Fibroblast of skin of left biceps (primary cell): Measurements from ENCODE around the gene MEIS2.

Experiments used
- DNase-seq, 2 experiments: peaks; one replicate each; pipeline ENCODE4 v3.0.0-alpha.2; 2013; ENCODE audit warnings: low read depth in 2 of 2

The MEIS2 gene

DNA sequence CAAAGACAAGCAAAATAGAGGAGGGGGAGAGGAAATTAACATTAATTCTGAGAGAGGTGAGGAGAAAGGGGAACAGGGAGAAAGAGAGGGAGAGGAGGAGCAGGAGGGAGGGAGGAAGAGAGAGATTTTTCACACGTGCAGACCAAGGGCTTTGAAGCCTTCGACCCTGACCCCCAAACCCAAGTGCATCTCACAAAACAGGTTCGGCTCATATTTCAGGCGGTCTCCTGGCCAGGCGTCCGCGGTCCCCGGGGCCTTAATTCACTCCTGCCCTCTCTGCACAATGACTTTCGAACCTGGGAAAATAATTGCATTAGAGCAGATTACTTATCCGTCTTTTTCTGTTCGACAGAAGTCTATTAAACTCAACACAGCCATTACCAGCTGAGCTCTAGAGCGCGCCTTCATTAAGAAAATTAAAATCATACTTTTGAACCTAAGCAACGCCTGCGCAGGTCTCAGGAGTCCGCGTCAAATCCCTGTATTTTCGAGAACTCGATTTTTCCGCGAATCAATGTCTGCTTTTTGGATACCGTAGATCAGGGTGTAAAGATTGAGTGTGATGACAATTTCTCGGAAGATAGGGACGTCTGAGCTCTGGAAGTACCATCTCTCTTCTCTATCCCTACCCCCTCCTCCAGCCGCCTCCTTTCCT is 220.7 kb downstream of the MEIS2 start:
- no peak for DNase-seq

DNA sequence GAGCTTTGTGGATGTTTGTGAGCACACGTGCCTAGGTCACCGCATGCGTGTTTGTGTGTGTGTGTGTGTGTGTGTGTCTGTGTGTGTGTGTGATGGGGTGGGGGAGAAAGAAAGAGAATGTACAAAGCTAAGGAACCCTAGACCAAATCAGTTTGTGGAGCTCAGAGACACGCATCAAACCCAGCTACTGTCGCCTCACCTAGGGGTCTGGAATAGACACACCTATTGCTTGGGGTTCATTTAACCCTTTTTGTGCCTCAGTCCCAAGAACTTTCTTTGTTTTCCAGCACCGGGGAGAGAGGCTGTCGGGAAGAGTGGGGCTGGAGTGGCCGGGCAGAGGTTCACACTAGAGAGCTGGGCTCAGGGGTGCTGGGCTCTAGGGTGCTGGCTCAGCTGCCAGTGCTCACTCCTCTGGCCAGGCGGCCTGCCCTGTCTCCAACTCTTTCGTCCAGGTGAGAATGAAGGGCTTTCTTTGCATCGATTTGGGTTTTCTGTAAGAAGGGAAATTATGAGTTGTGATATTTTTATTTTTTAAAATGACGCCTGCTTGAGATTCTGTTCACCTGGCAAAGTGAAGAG is 221.6 kb downstream of the MEIS2 start:
- no peak for DNase-seq

DNA sequence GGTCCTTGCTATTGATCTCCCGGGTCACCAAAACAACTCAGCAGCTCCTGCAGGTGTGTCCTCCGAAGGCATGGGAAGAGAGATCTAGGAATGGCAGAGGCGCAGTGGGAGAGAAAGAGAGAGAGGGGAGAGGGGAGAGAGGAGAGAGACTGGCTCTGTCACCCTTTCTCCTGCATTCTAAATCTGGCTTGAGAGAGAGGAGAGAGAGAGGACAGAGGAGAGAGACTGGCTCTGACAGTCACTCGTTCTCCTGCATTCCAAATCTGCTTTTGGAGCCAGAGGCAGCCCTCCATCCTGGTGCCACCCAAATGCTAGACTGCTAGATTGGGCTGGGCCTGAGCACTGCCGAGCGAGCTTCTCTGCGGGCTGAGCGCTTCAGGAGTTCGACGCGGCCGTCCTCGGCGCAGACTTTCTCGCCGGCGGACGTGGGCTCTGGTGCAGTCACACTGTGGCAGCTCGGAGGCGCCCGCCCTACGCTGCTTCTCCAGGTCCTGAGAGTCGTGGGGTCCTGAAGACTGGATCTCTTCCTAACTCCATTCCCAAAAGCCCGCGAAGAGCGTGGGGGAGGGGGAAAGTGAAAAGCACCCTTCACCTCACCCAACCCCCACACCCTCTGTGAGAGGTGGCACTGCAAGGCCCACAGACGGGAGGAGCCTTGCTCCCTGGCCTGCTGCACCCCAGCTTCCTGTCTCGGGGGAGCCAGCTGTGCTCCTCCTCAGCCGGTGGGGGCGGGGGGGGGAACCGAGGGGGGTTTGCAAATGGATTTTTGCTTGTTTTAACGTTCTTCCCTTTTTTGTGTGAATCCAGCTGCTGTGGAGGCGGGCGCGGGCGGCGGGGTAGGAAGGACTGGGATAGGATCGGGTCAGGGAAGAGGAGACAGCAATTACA is 222.3 kb downstream of the MEIS2 start:
- DNase-seq, result no peak

DNA sequence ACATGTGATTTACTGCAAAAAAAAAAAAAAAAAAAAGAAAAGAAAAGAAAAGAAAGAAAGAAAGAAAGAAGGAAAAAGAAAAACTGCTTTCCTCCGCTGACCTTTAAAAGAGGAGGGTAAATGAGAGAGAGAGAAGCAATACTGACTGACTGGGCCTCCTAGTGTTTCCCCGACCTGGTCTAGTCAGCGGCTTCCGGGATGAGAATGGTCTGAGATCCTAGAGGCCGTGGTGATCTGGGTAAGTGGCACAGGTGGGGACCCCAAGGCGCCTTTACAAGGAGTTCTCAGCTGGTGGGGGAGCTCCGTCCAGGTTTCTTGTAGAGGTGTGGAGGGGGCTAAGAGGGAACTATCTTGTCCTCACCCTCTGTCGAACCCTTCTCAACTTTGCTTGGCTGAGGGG is 223.1 kb downstream of the MEIS2 start:
- no peak for DNase-seq

DNA sequence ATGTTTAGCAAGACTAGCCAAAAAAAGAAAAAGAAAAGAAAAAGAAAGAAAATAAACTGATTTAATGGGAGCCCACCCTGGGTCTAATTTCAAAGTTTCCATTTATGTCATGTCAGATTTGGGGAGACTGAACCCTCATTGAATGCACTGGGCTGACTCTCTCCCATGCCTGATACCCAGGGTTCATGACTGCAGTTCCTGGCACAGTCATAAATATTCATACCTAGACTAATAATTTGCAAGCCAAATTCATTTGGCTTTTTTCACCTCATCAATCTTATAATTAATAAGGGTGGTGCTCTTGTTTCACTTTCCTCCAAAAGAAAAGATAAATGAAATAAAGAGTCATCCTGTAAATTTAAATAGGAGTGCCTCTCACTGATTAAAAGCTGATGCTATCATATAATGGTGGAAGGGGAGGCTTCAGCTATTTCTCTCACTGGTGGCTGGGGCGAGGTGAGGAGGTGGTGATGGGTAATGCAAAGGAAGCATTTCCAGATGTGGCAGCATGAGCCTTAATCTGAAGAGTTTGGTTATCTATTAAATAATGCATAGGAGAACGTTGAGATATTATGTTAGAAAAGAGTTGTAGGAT is 224.5 kb downstream of the MEIS2 start:
- no peak for DNase-seq

DNA sequence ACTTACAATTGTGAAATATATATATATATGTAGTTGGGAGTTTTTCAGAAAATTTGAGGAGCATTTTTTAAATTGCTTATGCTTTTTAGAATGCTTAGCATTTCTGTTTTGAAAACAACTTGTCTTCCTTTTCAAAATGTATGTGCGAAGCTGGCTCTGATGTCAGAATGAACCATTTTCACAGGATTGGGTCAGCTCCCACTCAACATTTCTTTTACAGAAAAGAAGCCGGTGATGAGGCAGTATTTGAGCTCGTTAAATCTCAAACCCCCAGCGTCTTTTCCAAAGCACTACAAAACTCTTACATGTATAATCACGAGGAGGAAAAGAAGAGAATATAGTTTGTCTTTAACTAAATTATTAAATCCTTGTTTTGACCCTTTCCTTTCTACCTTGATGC is 225.4 kb downstream of the MEIS2 start:
- no peak for DNase-seq

DNA sequence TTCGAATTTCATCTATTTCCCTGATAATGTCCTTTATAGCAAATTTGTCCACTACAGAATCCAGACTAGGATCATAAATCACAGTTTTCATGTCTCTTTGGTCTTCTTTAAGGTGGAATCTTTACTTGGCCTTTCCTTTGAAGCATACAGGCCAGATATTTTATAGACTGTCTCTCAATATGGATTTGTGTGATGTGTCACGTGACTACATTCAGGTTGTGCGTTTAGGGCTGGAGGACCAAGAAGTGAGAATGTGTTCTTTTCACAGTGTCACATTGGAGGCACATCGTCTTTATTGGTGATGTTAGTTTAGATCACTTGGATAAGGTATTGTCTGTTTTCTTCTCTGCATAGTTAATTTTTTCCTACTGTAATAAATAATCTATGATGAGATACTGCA is 232.9 kb downstream of the MEIS2 start:
- DNase-seq, result no peak

DNA sequence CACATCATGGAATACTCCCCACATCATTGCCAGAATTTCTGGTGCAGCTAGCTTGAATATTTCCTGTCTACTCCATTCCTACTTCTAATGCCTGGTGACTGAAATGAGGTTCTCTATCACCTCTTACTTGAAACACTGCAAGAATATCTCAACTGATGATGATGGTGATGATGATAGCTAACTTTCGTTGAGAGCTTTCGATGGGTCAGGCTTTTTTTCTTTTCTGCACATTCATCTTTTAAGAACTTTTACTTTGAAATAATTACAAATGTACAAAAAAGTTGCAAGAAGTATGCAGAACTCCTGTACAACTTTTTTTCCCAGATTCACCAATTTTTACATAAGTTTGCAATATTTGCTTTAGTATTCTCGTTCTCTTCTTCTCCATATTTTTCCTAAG is 233.5 kb downstream of the MEIS2 start:
- no peak for DNase-seq

DNA sequence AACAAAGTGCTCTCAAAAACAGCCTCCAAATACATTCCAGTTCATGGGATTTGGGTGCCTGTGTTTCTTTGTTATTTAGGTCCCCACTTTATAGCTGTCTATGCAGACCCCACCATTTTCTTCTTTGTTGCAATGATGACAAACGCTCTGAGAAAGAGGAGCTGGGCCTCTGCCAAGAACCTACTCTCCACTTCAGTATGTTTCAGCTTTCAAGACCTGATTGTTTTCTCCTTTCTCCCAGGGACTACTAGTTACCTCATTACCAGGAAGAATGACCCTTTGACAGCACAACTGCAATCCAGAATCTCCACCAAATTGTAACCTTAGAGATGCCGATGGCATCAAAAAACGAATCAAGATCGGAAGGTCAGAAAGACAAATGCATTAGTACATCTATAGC is 236.8 kb downstream of the MEIS2 start:
- DNase-seq, result no peak

DNA sequence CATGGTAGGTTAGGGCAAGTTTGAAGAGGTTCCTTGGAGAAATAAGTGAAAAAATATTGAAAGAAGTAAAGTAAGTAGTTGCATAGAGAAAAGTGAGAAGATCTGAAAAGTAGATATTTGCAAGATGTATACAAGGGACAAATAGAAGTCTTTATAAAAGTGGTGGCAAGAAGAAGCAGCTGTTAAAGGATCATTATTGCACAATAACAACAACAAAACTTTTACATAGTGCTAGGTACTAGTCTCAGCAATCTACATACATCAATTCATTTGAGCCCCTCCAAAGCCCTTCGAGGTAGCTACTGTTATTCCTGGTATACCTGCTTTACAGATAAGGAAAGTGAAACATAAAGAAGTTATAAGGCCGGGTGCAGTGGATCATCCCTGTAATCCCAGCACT is 239.6 kb downstream of the MEIS2 start:
- no peak for DNase-seq

DNA sequence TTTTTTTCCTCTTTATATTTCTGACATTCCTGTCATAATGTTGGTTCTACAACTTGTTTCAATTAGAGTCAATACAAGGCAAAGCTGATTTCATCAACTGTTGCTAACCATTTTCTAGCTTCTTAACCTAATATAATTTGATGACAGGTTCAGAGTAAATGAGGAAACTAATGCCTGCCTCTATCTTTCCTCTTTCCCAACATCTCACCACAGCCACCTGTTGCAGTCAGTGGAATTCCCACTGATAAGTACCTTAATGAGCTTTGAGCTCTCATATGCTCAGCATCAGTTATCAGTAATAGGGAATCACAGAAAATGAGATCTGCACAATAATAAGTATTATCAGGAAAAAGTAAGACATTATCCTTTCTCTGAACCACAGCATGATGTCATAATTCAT is 241.9 kb downstream of the MEIS2 start:
- no peak for DNase-seq

DNA sequence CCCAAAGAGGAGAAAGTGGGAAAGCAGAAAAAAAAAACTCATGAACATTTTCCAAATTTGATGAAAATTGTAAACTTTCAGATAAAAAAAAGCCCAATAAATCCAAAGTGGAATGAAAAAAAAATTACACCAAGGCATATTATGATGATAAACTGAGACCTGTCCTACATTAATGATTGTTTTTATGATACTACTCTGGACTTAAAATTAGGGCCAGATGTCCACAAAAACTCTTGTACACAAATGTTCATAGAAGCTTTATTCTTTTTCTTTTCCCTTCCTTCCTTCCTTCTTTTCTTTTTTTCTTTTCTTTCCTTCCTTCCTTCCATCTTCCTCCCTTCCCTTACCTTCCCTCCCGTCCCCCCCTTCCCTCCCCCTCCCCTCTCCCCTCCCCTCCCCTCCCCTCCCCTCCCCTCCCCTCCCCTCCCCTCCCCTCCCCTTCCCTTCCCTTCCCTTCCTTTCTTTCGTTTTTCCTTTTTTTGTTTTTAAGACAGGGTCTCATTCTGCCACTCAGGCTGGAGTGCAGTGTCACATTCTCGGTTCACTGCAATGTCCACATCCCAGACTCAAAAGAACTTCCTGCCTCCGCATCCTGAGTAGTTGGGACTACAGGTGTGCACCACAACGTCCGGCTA is 243.9 kb downstream of the MEIS2 start:
- DNase-seq, result no peak

DNA sequence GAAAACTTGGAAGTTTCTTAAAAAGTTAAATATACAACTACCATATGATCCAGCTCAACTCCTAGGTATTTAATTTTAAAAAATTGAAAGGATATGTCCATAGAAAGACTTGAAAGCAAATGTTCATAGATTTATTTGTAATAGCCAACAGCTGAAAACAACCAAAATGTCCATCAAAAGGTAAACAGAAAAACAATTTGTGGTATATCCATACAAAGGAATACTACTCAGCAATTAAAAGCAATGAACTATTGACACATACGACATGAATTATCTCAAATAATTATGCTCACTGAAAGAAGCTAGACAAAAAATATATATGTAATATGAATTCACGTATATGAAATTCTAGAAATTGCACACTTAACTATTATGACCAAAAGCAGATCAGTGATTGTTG is 249.5 kb downstream of the MEIS2 start:
- DNase-seq, result no peak

DNA sequence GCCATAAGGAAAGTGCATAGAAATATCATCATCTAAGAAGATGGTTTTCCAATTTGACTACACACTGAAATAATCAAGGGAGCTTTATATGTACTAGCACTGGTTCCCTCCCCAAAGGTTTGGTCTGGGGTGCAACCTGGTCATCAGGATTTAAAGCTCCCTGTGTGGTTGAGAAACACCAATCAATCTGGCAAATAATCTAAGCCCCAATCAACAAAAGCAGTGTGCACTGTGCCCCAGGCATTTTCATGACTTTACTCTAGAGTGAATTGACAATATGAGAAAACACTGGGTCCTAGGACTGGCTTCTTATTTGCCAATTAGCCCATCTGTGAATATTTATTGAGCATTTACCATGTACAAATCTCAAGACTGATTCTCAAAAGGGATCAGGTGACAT is 255.1 kb downstream of the MEIS2 start:
- DNase-seq, result no peak

DNA sequence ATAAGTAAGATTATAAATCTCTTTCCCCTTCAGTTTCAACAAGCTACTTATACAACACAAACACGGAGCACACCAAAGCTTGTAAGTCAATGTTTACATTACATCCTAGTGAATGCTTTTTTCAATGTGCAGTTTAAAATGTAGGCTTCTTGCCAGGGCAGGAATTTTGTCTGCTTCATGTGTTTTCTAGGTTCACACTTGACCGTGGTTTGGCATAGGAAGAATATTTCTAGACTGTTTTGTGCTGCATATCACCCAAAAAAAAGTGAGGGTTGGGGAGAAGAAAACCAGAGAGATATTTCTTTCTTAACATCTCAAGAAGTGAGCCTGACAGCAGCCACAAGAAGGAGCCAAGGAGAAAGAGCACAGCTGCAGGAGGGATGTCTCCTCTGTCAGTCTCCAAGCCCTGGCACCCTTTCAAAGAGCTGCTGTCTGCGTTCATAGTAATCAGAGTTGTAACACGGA is 255.8 kb downstream of the MEIS2 start:
- peak; percentile 79 to 84 for DNase-seq

DNA sequence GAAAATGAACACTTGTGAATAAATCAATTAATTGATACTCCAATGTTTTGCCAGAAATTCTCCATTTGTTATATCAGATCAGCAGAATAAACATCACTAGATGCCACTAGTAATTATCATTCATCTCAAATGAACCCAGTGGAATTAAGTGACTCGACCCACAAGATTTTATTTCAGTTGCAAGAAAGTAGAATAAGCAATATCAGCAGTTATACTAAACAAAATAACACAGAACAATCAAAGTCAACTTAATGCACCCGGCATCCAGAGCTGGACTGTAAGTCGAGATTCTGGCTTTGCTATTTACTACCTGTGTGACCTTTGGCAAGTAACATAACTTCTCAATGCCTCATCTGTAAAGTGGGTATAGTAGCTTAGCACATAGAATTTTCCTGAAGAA is 256.5 kb downstream of the MEIS2 start:
- no peak for DNase-seq

DNA sequence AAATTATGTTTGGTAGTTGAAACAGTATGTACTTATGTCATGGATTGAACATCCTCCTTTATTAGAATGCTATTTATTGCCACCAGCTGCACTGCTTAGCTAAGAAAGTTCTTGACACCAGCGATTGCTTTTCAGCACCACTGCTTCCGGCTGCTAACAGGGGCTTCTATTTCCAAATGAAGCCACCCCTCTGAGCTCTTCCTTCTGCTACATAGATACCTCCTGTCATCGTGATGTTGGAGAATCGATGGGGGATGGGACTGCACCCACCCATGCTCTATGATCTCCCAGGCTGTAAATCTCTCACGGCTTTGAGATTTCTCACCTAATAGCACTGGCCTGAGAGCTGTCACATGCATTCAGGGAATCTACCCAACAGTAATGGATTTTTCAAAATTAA is 259.2 kb downstream of the MEIS2 start:
- no peak for DNase-seq
